CD14-positive monocyte (primary cell): ENCODE results near the gene SASH1. TPM values are rescaled to one million over a fixed set of nuclear protein-coding genes. Genes with fewer than 3 reads are reported as not detected.

Experiments used
- DNase-seq, 3 donors: peaks; one replicate each; pipeline ENCODE4 v3.0.0-alpha.2; 2011 to 2022
- H2AFZ ChIP-seq: 2 replicates; pipeline ENCODE4 v1.6.0; 2012; ENCODE audit warnings: mild to moderate bottlenecking, low read depth, low read length, inconsistent platforms; ENCODE audit not compliant: insufficient read depth, poor library complexity, severe bottlenecking
- H3K27ac ChIP-seq, 2 donors: 1 replicate in 1 of 2; 2 replicates in 1 of 2; pipeline ENCODE4 v1.5.1; 2012 to 2013; ENCODE audit warnings: low read length in 2 of 2, control low read depth in 1 of 2, inconsistent platforms in 1 of 2, low read depth in 1 of 2, mild to moderate bottlenecking in 1 of 2
- H3K27me3 ChIP-seq, 2 donors: one replicate each; pipeline versions ENCODE4 v1.6.0 to v1.6.1; 2011 to 2013; ENCODE audit warnings: low read length in 2 of 2; ENCODE audit not compliant: control insufficient read depth in 2 of 2, insufficient read depth in 2 of 2
- H3K36me3 ChIP-seq, 2 donors: replicated peaks in 1 of 2; 1 replicate in 1 of 2; 2 replicates in 1 of 2; pipeline versions ENCODE4 v1.5.1 to v1.6.1; 2012 to 2013; ENCODE audit warnings: low read length in 2 of 2, control low read depth in 1 of 2, inconsistent platforms in 1 of 2, mild to moderate bottlenecking in 1 of 2; ENCODE audit not compliant: insufficient read depth in 2 of 2, control insufficient read depth in 1 of 2
- H3K4me1 ChIP-seq, 2 donors: 1 replicate in 1 of 2; 2 replicates in 1 of 2; pipeline versions ENCODE4 v1.5.1 to v1.6.1; 2012 to 2013; ENCODE audit warnings: low read length in 2 of 2, control low read depth in 1 of 2, inconsistent platforms in 1 of 2, mild to moderate bottlenecking in 1 of 2, moderate library complexity in 1 of 2; ENCODE audit not compliant: insufficient read depth in 2 of 2, control insufficient read depth in 1 of 2
- H3K4me2 ChIP-seq: replicated peaks from 2 replicates; pipeline ENCODE3; 2012; ENCODE audit warnings: low read length, moderate library complexity, mild to moderate bottlenecking; ENCODE audit not compliant: poor library complexity, severe bottlenecking; ENCODE audit errors: extremely low read depth
- H3K4me3 ChIP-seq, 3 experiments: fragments of 200-600 bp in 1 of 3; sonication (generic) in 1 of 3; replicated peaks in 1 of 3; 1 replicate in 2 of 3; 2 replicates in 1 of 3; pipeline ENCODE4 v1.5.1; 2011 to 2013; ENCODE audit warnings: low read length in 3 of 3, mild to moderate bottlenecking in 3 of 3, control low read depth in 2 of 3, low read depth in 2 of 3, inconsistent platforms in 1 of 3, moderate library complexity in 1 of 3
- H3K79me2 ChIP-seq: 2 replicates; pipeline ENCODE4 v1.6.0; 2012; ENCODE audit warnings: mild to moderate bottlenecking, control low read depth, inconsistent platforms, low read length, moderate library complexity; ENCODE audit not compliant: insufficient read depth
- H3K9ac ChIP-seq: 2 replicates; pipeline ENCODE4 v1.6.0; 2017; ENCODE audit warnings: low read length, mild to moderate bottlenecking; ENCODE audit not compliant: insufficient read depth, poor library complexity, severe bottlenecking
- H3K9me3 ChIP-seq, 2 donors: replicated peaks in 1 of 2; 1 replicate in 1 of 2; 2 replicates in 1 of 2; pipeline versions ENCODE4 v1.5.1 to v1.6.1; 2012 to 2013; ENCODE audit warnings: low read length in 2 of 2, control low read depth in 1 of 2; ENCODE audit not compliant: control insufficient read depth in 1 of 2, insufficient read depth in 1 of 2
- H4K20me1 ChIP-seq: 2 replicates; pipeline ENCODE4 v1.6.0; 2012; ENCODE audit warnings: mild to moderate bottlenecking, low read length, control low read depth, moderate library complexity; ENCODE audit not compliant: insufficient read depth
- H3K27ac Mint-ChIP-seq, 7 donors: one replicate each; pipeline ENCODE4 v1.8.0; 2020; ENCODE audit warnings: mild to moderate bottlenecking in 7 of 7, mixed read lengths in 7 of 7, moderate library complexity in 6 of 7, inconsistent platforms in 2 of 7
- H3K27me3 Mint-ChIP-seq, 3 donors: one replicate each; pipeline ENCODE4 v1.8.0; 2021 to 2022; ENCODE audit warnings: low read depth in 3 of 3, mild to moderate bottlenecking in 3 of 3, mixed read lengths in 3 of 3, moderate library complexity in 3 of 3, inconsistent platforms in 1 of 3
- H3K36me3 Mint-ChIP-seq, 2 donors: one replicate each; pipeline ENCODE4 v1.8.0; 2020; ENCODE audit warnings: mixed read lengths in 2 of 2, inconsistent platforms in 1 of 2, mild to moderate bottlenecking in 1 of 2
- H3K4me1 Mint-ChIP-seq: one replicate; pipeline ENCODE4 v1.8.0; 2020; ENCODE audit warnings: mild to moderate bottlenecking, mixed read lengths
- H3K4me3 Mint-ChIP-seq, 2 donors: one replicate each; pipeline ENCODE4 v1.8.0; 2020; ENCODE audit warnings: mild to moderate bottlenecking in 2 of 2, mixed read lengths in 2 of 2, moderate library complexity in 1 of 2
- H3K9me3 Mint-ChIP-seq, 7 donors: one replicate each; pipeline ENCODE4 v1.8.0; 2020 to 2022; ENCODE audit warnings: mixed read lengths in 7 of 7, mild to moderate bottlenecking in 6 of 7, moderate library complexity in 6 of 7, inconsistent platforms in 2 of 7
- CTCF ChIP-seq: fragments of 200-600 bp; IDR thresholded peaks from one replicate; pipeline ENCODE4 v1.8.0; 2022; ENCODE audit warnings: antibody characterized with exemption, mild to moderate bottlenecking
- WGBS: methylation state at CpG from one replicate; pipeline ENCODE4 v1.1.5; 2013; ENCODE audit warnings: missing lambda C conversion rate; ENCODE audit not compliant: insufficient coverage; 5-methylcytosine and 5-hydroxymethylcytosine counted together
- intact Hi-C, 2 donors: fragments of 100-400 bp; cut with micrococcal nuclease; formaldehyde crosslinking; loops; one replicate each; pipeline versions ENCODE4 v1.15.0 to v1.15.1; 2023
- polyA plus RNA-seq, 3 donors: library from polyadenylated mRNA; depleted of rRNA in 1 of 3; unstranded in 2 of 3; stranded (reverse) in 1 of 3; fragments of 300-500 nt in 2 of 3; fragments of >200 nt in 1 of 3; fragmentation: Illumina TruSeq in 2 of 3; gene quantifications; 1 replicate in 2 of 3; 2 replicates in 1 of 3; pipeline ENCODE4 v1.2.3, GENCODE V29; 2012 to 2021

SASH1 gene
- polyA plus RNA-seq, 3 donors, result 0.90 to 5.1 (median 4.7) TPM

DNA sequence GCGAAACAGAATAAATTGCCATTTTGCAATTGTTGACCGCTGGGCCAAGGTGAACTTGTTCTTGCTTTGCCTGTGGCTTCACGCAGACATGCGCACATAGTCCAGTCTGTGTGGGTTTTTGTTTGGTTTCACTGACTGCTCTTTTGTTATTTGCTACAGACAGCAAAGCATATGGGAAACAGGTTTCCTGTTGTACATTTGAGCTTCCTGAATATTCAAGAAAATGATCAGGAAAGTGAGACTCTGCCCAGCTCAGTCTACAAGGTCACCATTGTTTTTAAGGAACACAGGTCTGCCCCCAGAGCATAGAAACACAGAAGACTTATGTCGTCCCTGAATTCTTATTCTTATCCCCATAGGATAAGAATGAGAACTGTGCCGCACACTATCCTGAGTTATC is 55.6 kb downstream of the SASH1 start:
- no peak for DNase-seq
- no peak overlapping the region for H3K27ac ChIP-seq
- H2AFZ ChIP-seq, result no peak overlapping the region
- H3K4me3 ChIP-seq, result no peak overlapping the region
- intact Hi-C loops, result no loop called here
- no peak overlapping the region for H3K9ac ChIP-seq
- WGBS, result 70% methylated on average over 4 of the region's 6 CpGs
- no peaks in the 10 kb centered on the region for H3K9me3 ChIP-seq
- Mint-ChIP-seq H3K4me3 (no peak overlapping the region), H3K36me3 (no peaks in the 10 kb centered on the region), H3K27me3 (peaks cover 3 to 19% (median 9%) of the 10 kb centered on the region in 3 donors), H3K4me1 (peaks cover 12% of the 10 kb centered on the region), H3K9me3 (no peaks in the 10 kb centered on the region), H3K27ac (no peak overlapping the region)
- H3K4me1 ChIP-seq, result peaks cover 8 to 10% of the 10 kb centered on the region in 2 donors
- no peaks in the 10 kb centered on the region for H3K36me3 ChIP-seq
- no peak overlapping the region for H3K4me2 ChIP-seq
- no peaks in the 10 kb centered on the region for H3K79me2 ChIP-seq
- H4K20me1 ChIP-seq, result no peaks in the 10 kb centered on the region
- no peaks in the 10 kb centered on the region for H3K27me3 ChIP-seq
- no peak for TF ChIP-seq CTCF

DNA sequence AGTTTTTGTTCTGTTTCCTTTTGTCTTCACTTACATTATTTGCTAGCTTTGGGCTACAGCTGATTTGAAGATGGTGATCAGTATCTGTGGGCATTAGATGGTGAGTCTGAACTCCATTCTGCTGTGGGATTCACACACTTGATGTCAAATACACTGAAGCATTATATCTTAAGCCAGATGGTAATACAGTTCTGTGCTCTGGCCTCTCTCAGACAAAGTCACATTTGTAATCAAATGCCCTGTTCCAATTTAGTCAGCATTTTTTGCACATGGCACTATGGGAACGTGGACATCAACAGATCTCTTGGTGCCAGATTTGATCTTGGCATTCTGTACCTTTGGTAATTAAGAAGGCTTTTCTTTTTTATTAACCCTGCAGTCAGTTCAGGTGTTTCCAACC is 56.0 kb downstream of the SASH1 start:
- peaks cover 12% of the 10 kb centered on the region for H3K4me1 Mint-ChIP-seq
- H3K9me3 ChIP-seq, result no peaks in the 10 kb centered on the region
- no peaks in the 10 kb centered on the region for H3K36me3 ChIP-seq
- no peak overlapping the region for H2AFZ ChIP-seq
- no peak overlapping the region for H3K27ac Mint-ChIP-seq
- no peak for TF ChIP-seq CTCF
- no peaks in the 10 kb centered on the region for H3K36me3 Mint-ChIP-seq
- no peak overlapping the region for H3K4me3 Mint-ChIP-seq
- H3K4me1 ChIP-seq, result peaks cover 8 to 10% of the 10 kb centered on the region in 2 donors
- no peak for DNase-seq
- no peak overlapping the region for H3K27ac ChIP-seq
- WGBS, result no CpG with 5 or more reads among the region's 1 CpG
- no peaks in the 10 kb centered on the region for H3K27me3 ChIP-seq
- H3K4me3 ChIP-seq, result no peak overlapping the region
- H4K20me1 ChIP-seq, result no peaks in the 10 kb centered on the region
- H3K9ac ChIP-seq, result no peak overlapping the region
- H3K4me2 ChIP-seq, result no peak overlapping the region
- peaks cover 3 to 21% (median 9%) of the 10 kb centered on the region in 3 donors for H3K27me3 Mint-ChIP-seq
- H3K79me2 ChIP-seq, result no peaks in the 10 kb centered on the region
- no peaks in the 10 kb centered on the region for H3K9me3 Mint-ChIP-seq
- intact Hi-C loops, result no loop called here
